HUES64 (cell line): ENCODE data around the gene MRPL2. TPM values are rescaled to one million over a fixed set of nuclear protein-coding genes. Genes with fewer than 3 reads are reported as not detected.

Experiments
- H3K27ac ChIP-seq: 2 replicates; pipeline ENCODE4 v1.7.0; 2013; ENCODE audit warnings: low read depth, low read length, inconsistent platforms
- H3K27me3 ChIP-seq: 2 replicates; pipeline ENCODE4 v1.6.1; 2013; ENCODE audit warnings: mild to moderate bottlenecking, low read length; ENCODE audit not compliant: insufficient read depth
- H3K36me3 ChIP-seq: 2 replicates; pipeline ENCODE4 v1.6.1; 2013; ENCODE audit warnings: mild to moderate bottlenecking, low read length; ENCODE audit not compliant: insufficient read depth
- H3K4me1 ChIP-seq: 2 replicates; pipeline ENCODE4 v1.6.1; 2013; ENCODE audit warnings: mild to moderate bottlenecking, low read length, moderate library complexity; ENCODE audit not compliant: insufficient read depth
- H3K4me3 ChIP-seq: 2 replicates; pipeline ENCODE4 v1.5.1; 2013; ENCODE audit warnings: mild to moderate bottlenecking, low read length, moderate library complexity
- H3K9ac ChIP-seq: 2 replicates; pipeline ENCODE4 v1.6.1; 2013; ENCODE audit warnings: mild to moderate bottlenecking, low read depth, low read length
- H3K9me3 ChIP-seq: 2 replicates; pipeline ENCODE4 v1.6.1; 2013; ENCODE audit warnings: low read depth, low read length; ENCODE audit not compliant: insufficient read depth
- WGBS: fragments of 150-250, 120-280 bp; methylation state at CpG from one replicate; pipeline ENCODE4 v1.1.7; 2013; ENCODE audit warnings: missing lambda C conversion rate; 5-methylcytosine and 5-hydroxymethylcytosine counted together
- polyA plus RNA-seq, 2 experiments: library from polyadenylated mRNA; stranded (reverse); fragments of 50-300 nt; gene quantifications; one replicate each; pipeline ENCODE4 v1.2.3, GENCODE V29; 2013

MRPL2 gene
- 62.2 TPM for polyA plus RNA-seq (2013, experiment 1 of 2)
- polyA plus RNA-seq (2013, experiment 2 of 2) = 59.8 TPM

DNA sequence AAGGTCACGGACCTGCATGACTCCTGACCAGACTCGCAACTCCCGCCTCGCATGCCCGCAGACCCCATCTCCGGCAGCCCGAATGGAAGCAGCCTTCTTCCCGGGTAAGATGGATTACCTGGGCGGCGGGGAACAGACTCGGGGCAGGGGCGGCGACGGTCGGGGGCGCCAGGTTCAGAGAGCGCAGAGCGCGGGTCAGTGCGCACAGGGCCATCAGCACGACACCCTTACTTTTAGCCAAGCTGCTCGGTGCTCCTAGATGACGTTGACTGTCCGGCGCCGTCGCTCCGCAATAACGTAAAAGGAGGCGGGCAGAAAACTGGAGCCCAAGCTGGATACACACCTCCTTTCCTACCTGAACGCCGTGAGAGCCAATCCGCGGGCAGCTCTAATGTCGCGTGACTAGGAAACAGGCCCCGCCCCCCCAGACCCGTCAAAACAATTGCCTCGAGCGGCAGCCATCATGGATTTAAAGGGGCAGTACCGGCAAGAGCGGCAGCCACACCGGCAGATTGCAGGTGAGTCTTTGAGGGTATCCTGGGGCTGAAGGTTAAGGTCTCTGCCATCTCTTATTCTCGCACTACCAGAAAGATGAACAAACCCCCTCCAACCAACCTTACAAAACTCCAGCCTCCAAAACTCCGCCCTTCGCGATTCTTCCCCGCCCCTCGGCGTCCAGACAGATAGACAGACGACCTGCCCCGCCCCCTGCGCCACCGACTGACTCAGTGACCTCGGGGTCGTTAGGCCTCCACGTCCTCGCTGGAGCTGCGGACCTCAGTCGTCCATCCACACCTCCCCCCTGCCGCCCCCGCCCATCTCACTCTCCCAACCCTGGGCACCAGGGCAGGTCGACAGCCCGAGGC is at the start of gene MRPL2, which contains the start of gene KLC4:
Gene MRPL2 (minus strand): TSS at position 267 of the 866 bp plus-strand sequence. CDS start 53 bp downstream, at position 214.
Gene KLC4 (plus strand): TSS at position 464 of the 866 bp plus-strand sequence. CDS start 1,705 bp downstream, outside the sequence.
- Histone ChIP-seq H3K27ac (peak within 1 kb of the TSS; percentile 83), H3K4me3 (peak within 1 kb of the TSS; percentile 92), H3K9me3 (no peaks in the 10 kb centered on the region), H3K4me1 (peaks cover 9% of the 10 kb centered on the region; the same call in 1 of the 2 replicates), H3K9ac (peak within 1 kb of the TSS; percentile 92), H3K27me3 (no peaks in the 10 kb centered on the region), H3K36me3 (peaks cover 30% of the 10 kb centered on the region)
- WGBS = under 1% methylated on average over 64 of the region's 64 CpGs

DNA sequence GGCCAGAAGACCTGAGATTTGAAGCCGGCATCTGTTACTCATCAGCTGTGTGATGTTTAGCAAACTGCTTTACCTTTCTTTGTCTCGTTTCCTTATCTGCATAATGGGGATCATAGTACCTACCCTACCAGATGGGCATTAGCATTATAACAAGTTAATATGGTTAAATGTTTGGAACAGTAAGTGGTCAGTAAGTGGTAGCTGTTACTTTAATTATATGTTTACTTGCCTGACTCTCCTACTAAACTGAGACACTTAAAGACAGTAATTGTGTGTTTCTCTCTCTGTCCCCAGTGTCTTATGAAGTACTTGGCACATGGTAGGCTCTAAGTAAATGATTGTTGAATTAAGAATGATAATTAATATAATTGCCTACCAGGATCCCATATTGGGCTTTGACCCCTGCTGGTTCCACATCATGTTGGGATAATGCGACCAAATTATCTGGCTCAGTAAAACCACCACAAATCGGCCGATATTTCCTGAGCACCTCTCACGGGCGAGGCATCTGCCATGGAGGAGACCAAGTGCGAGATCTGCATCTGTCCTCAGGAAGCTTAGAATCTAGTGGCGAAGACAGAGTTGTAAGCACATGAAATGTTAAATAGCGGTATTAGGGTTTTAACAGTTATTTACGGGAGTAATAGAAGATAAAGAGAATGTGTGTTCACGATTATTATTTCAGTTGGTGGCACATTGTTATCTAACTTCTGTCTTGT is 48.3 kb upstream of the MRPL2 start:
- no peaks in the 10 kb centered on the region for H3K27me3 ChIP-seq
- no peak overlapping the region for H3K27ac ChIP-seq
- no peaks in the 10 kb centered on the region for H3K9me3 ChIP-seq
- no peak overlapping the region for H3K4me3 ChIP-seq
- 96% methylated on average over 12 of the region's 12 CpGs for WGBS
- peaks cover 22% of the 10 kb centered on the region for H3K4me1 ChIP-seq
- H3K9ac ChIP-seq = no peak overlapping the region
- no peaks in the 10 kb centered on the region for H3K36me3 ChIP-seq

DNA sequence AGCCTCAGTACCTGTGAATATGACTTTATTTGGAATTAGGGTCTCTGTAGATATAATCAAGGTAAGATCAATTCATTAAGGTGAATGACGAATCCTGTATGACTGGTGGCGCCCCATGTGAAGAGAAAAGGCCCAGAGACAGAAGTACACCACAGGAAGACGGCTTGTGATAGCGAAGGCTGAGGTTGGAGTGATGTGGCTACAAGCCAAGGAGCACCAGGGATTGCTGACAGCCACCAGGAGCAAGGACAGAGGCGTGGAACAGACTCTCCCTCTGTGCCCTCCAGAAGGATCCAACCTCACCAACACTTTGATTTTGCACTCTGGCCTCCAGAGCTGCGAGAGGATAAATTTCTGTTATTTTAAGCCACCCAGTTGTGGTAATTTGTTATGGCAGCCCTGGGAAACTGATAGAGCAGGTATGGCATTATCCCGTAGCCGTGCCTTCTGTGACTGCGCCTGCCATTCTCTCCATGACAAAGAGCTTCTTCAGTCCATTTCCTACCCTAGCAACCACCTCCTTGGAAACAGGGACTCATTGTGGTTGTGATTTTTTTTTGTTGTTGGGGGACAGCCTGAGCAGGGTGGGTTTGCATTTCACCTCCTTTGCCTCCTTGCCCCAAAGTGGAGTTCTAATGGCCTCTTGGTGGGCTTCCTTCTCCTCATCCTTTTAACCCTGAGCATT is 46.4 kb upstream of the MRPL2 start:
- WGBS = 85% methylated on average over 9 of the region's 9 CpGs
- no peaks in the 10 kb centered on the region for H3K27me3 ChIP-seq
- no peaks in the 10 kb centered on the region for H3K36me3 ChIP-seq
- H3K4me1 ChIP-seq = peaks cover 22% of the 10 kb centered on the region
- H3K9ac ChIP-seq = no peak overlapping the region
- no peaks in the 10 kb centered on the region for H3K9me3 ChIP-seq
- no peak overlapping the region for H3K4me3 ChIP-seq
- no peak overlapping the region for H3K27ac ChIP-seq

DNA sequence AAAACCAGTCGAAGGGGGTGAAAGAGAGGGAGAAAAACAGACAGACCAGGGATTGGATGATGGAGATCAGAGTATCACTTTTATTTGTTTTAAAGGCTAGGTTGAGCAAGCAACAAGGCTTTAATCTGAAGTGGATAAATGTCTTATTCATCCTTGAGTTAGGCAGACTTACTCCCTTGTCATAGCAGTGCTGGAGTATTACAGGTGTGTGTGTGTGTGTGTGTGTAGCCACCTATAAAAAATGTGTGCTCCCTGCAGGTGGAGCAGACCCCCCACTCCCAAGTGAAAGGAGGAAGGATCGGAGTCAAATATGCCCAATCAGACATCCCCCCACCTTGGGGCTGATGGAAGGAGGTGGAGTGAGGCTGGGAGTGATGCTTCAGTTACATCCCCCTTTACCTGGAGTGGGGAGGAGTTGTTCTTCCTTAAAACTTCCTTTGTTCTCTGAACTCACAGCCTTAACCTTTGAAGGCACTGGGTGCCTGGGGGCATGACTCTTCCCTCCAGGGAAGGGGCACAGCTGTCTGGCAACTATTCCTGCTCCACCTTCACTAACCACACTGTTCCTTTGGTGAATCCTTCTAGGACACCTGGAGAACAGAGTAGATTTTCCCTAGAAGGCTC is 44.1 kb upstream of the MRPL2 start:
- H3K27ac ChIP-seq = no peak overlapping the region
- H3K36me3 ChIP-seq = no peaks in the 10 kb centered on the region
- H3K9me3 ChIP-seq = no peaks in the 10 kb centered on the region
- 65% methylated on average over 1 of the region's 2 CpGs for WGBS
- no peak overlapping the region for H3K4me3 ChIP-seq
- no peaks in the 10 kb centered on the region for H3K27me3 ChIP-seq
- H3K9ac ChIP-seq = no peak overlapping the region
- H3K4me1 ChIP-seq = peaks cover 22% of the 10 kb centered on the region

DNA sequence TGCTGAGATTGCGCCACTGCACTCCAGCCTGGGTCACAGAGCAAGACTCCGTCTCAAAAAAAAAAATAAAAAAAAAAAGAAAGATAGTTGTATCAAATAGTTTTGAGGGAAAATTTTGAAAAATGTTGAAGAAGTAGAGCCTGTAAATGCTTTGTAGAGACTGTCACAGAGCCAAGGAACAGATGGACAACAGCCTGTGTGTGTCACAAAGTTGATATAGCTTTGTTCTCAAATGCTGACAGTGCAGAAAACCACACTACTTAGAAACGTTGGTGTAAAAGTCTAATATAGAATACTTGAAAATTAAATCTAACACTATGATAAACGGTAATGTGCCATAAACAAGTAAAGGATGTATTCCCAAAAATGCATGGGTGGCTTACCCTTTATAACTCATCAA is 42.3 kb upstream of the MRPL2 start:
- Histone ChIP-seq H3K27ac (no peak overlapping the region), H3K27me3 (no peaks in the 10 kb centered on the region), H3K9ac (no peak overlapping the region), H3K36me3 (no peaks in the 10 kb centered on the region), H3K4me3 (no peak overlapping the region), H3K4me1 (peaks cover 34% of the 10 kb centered on the region), H3K9me3 (no peaks in the 10 kb centered on the region)
- 100% methylated on average over 3 of the region's 4 CpGs for WGBS

DNA sequence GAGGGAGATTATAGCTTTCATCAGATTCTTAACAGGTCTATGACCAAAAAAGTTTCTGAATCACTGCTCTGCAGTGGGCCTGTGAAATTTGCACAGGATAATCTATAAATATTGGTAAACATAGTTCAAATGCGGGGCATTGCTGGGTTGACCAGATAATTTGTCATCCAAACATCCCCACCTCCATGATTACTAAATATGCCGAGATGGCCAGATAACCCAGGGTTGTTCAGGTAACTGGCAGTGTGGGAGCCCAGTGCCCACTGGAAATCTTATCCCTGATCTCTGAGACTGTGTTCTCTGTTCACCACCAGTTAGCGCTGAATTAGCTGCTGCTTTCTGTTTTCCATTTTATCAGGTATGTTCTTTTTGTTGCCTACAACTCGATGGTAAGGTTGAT is 38.3 kb upstream of the MRPL2 start:
- no peaks in the 10 kb centered on the region for H3K9me3 ChIP-seq
- no peaks in the 10 kb centered on the region for H3K36me3 ChIP-seq
- H3K4me3 ChIP-seq = no peak overlapping the region
- no peaks in the 10 kb centered on the region for H3K27me3 ChIP-seq
- H3K4me1 ChIP-seq = peaks cover 41% of the 10 kb centered on the region
- no peak overlapping the region for H3K9ac ChIP-seq
- no peak overlapping the region; the same call in 1 of the 2 replicates for H3K27ac ChIP-seq
- WGBS = 92% methylated on average over 4 of the region's 4 CpGs

DNA sequence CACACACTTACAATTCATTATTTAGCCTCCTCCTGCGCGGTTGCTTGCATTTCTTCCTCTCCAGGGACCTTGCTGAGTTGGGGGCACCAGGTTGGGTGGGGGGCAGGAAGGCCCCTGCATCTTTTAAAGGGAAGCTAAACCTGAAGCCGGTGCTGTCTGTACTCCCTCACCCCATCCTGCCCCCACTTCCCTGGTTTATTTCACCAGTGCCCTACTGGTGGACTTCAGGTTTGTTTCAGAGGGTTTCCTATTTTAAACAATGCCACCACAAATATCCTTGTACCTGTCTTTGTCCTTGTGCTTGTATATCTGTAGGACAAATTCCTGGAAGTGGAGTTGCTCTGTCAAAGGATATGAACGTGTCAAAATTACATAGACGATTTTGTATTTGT is 37.9 kb upstream of the MRPL2 start:
- H3K4me3 ChIP-seq = no peak overlapping the region
- H3K9me3 ChIP-seq = no peaks in the 10 kb centered on the region
- no peaks in the 10 kb centered on the region for H3K27me3 ChIP-seq
- peak overlapping the region; percentile 39; the same call in 1 of the 2 replicates for H3K9ac ChIP-seq
- peaks cover 41% of the 10 kb centered on the region for H3K4me1 ChIP-seq
- H3K36me3 ChIP-seq = no peaks in the 10 kb centered on the region
- H3K27ac ChIP-seq = peak overlapping the region; percentile 34
- 76% methylated on average over 5 of the region's 5 CpGs for WGBS

DNA sequence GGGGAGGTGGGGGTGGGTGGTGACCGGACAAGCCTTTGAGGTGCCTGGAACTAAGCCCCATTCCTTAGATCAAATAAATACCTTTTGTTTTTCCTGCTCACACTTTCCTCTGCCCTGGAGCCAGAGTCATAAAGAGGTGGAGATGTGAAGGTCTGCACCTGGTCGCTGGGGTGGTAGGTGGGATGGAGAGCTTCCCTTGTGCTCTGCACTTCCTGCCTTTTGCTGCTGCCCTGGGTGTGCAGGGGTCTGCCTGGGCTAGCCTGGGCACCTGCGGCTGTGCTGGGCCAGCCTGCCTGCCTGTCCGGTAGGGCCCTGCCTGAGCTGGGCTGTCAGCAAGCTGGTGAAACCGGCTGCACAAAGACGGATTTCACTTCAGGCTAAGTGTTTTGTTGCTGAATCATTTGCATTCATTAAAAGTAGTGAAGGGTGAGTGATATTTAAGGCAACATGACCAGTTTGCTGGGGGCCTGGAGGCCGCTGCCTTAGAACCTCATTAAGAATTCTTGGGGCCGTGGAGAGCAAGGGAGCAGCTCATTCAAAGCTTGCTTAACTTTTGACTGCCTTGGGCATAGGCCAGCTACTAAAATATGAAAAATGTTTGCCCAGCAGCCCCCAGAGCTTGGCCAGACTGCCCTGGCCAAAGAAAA is 37.3 kb upstream of the MRPL2 start:
- Histone ChIP-seq H3K4me1 (peaks cover 42% of the 10 kb centered on the region), H3K36me3 (no peaks in the 10 kb centered on the region), H3K9me3 (no peaks in the 10 kb centered on the region), H3K9ac (peak overlapping the region; percentile 39), H3K27ac (peak overlapping the region; percentile 34), H3K27me3 (no peaks in the 10 kb centered on the region), H3K4me3 (no peak overlapping the region)
- WGBS = 41% methylated on average over 8 of the region's 8 CpGs

DNA sequence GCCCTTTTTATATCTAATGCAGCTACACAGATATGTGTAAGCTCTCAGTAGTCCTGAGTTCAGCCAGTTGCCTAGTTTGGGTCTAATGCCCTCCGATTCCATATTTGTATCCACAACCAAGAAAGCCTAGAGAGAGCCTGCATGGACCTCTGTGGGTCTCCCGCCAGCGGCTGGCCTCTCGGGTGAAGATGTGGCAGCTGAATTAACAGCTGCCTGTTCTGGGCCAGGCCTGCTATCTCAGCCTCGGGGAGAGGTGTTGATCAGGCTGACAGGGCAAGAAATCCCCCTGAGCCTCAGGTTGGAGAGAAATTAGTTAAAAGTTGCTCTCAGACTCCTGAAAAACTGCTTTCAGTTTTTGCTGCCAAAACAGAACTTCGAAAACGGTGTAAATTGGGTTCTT is 36.7 kb upstream of the MRPL2 start:
- no peak overlapping the region for H3K4me3 ChIP-seq
- peak overlapping the region; percentile 34 for H3K27ac ChIP-seq
- 63% methylated on average over 7 of the region's 7 CpGs for WGBS
- H3K36me3 ChIP-seq = no peaks in the 10 kb centered on the region
- no peaks in the 10 kb centered on the region for H3K9me3 ChIP-seq
- H3K27me3 ChIP-seq = no peaks in the 10 kb centered on the region
- H3K4me1 ChIP-seq = peaks cover 49% of the 10 kb centered on the region
- peak overlapping the region; percentile 7; the same call in 1 of the 2 replicates for H3K9ac ChIP-seq
